H9 (cell line): ENCODE results near the gene GAP43. TPM values are rescaled to one million over a fixed set of nuclear protein-coding genes. Genes with fewer than 3 reads are reported as not detected.

ENCODE experiments used
- DNase-seq: peaks from one replicate; pipeline ENCODE4 v3.0.0-alpha.2; 2017
- H2AFZ ChIP-seq: one replicate; pipeline ENCODE4 v1.6.1; 2013; ENCODE audit warnings: mild to moderate bottlenecking, low read length, control low read depth, moderate library complexity
- H2AK5ac ChIP-seq: 2 replicates; pipeline ENCODE4 v1.6.1; 2013; ENCODE audit warnings: low read length, control low read depth, mixed read lengths; ENCODE audit not compliant: insufficient read length
- H2BK120ac ChIP-seq: one replicate; pipeline ENCODE4 v1.6.1; 2013; ENCODE audit warnings: low read depth, mild to moderate bottlenecking, low read length, control low read depth, inconsistent platforms; ENCODE audit not compliant: poor library complexity, severe bottlenecking
- H2BK12ac ChIP-seq: 2 replicates; pipeline ENCODE4 v1.6.1; 2013; ENCODE audit warnings: low read length, control low read depth, mixed read lengths, low read depth; ENCODE audit not compliant: insufficient read length
- H2BK15ac ChIP-seq: 2 replicates; pipeline ENCODE4 v1.6.1; 2013; ENCODE audit warnings: low read depth, low read length, control low read depth
- H2BK20ac ChIP-seq: one replicate; pipeline ENCODE4 v1.6.1; 2013; ENCODE audit warnings: low read depth, mild to moderate bottlenecking, low read length, control low read depth, inconsistent platforms; ENCODE audit not compliant: poor library complexity, severe bottlenecking
- H2BK5ac ChIP-seq: 2 replicates; pipeline ENCODE4 v1.6.1; 2013; ENCODE audit warnings: low read length, control low read depth, mixed read lengths; ENCODE audit not compliant: insufficient read length
- H3K14ac ChIP-seq: 2 replicates; pipeline ENCODE4 v1.6.1; 2013; ENCODE audit warnings: low read length, control low read depth; ENCODE audit not compliant: insufficient read depth
- H3K18ac ChIP-seq: 2 replicates; pipeline ENCODE4 v1.6.1; 2013; ENCODE audit warnings: low read depth, mild to moderate bottlenecking, mixed read lengths, low read length, control low read depth; ENCODE audit not compliant: insufficient read length
- H3K23ac ChIP-seq: 2 replicates; pipeline ENCODE4 v1.6.1; 2013; ENCODE audit warnings: low read length, control low read depth, mixed read lengths, low read depth; ENCODE audit not compliant: insufficient read length
- H3K23me2 ChIP-seq: 2 replicates; pipeline ENCODE4 v1.6.1; 2013; ENCODE audit warnings: low read depth, mild to moderate bottlenecking, mixed read lengths, low read length, control low read depth; ENCODE audit not compliant: insufficient read length, poor library complexity, severe bottlenecking
- H3K27ac ChIP-seq: 2 replicates; pipeline ENCODE4 v1.5.1; 2013; ENCODE audit warnings: low read length, control low read depth, mixed read lengths, low read depth; ENCODE audit not compliant: insufficient read length
- H3K27me3 ChIP-seq: 2 replicates; pipeline ENCODE4 v1.6.1; 2013; ENCODE audit warnings: low read length, control low read depth, inconsistent platforms; ENCODE audit not compliant: insufficient read depth
- H3K4ac ChIP-seq: 2 replicates; pipeline ENCODE4 v1.6.1; 2013; ENCODE audit warnings: low read depth, mild to moderate bottlenecking, control low read depth, inconsistent platforms, low read length, moderate library complexity
- H3K4me1 ChIP-seq: 2 replicates; pipeline ENCODE4 v1.6.1; 2013; ENCODE audit warnings: low read length, control low read depth, inconsistent platforms; ENCODE audit not compliant: insufficient read depth
- H3K4me2 ChIP-seq: 2 replicates; pipeline ENCODE4 v1.6.1; 2013; ENCODE audit warnings: low read length, control low read depth, mixed read lengths; ENCODE audit not compliant: insufficient read length, insufficient read depth
- H3K56ac ChIP-seq: 2 replicates; pipeline ENCODE4 v1.6.1; 2013; ENCODE audit warnings: low read depth, mild to moderate bottlenecking, mixed read lengths, low read length, control low read depth; ENCODE audit not compliant: insufficient read length
- H3K79me1 ChIP-seq: 2 replicates; pipeline ENCODE4 v1.6.1; 2013; ENCODE audit warnings: low read depth, mild to moderate bottlenecking, moderate library complexity, low read length, control low read depth, inconsistent platforms; ENCODE audit not compliant: insufficient read depth, poor library complexity, severe bottlenecking
- H3K79me2 ChIP-seq: 2 replicates; pipeline ENCODE4 v1.6.1; 2013; ENCODE audit warnings: low read length, control low read depth, inconsistent platforms; ENCODE audit not compliant: insufficient read depth
- H3K9ac ChIP-seq: 2 replicates; pipeline ENCODE4 v1.6.1; 2013; ENCODE audit warnings: low read length, control low read depth, mixed read lengths; ENCODE audit not compliant: insufficient read length; ENCODE audit errors: extremely low read depth
- H3K9me3 ChIP-seq: one replicate; pipeline ENCODE4 v1.6.1; 2013; ENCODE audit warnings: low read depth, low read length, inconsistent platforms; ENCODE audit not compliant: control insufficient read depth
- H3T11ph ChIP-seq: one replicate; pipeline ENCODE4 v1.6.1; 2013; ENCODE audit warnings: mild to moderate bottlenecking, low read length, control low read depth, inconsistent platforms
- H4K20me1 ChIP-seq: one replicate; pipeline ENCODE4 v1.6.1; 2013; ENCODE audit not compliant: control insufficient read depth, insufficient read length, insufficient read depth
- H4K5ac ChIP-seq: 2 replicates; pipeline ENCODE4 v1.6.1; 2013; ENCODE audit warnings: low read depth, mild to moderate bottlenecking, mixed read lengths, low read length, control low read depth; ENCODE audit not compliant: insufficient read length
- H4K8ac ChIP-seq: replicated peaks from 2 replicates; pipeline ENCODE4 v1.6.1; 2013; ENCODE audit warnings: low read length, control low read depth, mixed read lengths, low read depth; ENCODE audit not compliant: insufficient read length
- H4K91ac ChIP-seq: 2 replicates; pipeline ENCODE4 v1.6.1; 2013; ENCODE audit warnings: low read depth, mild to moderate bottlenecking, moderate library complexity, mixed read lengths, low read length, control low read depth; ENCODE audit not compliant: insufficient read length
- H3K27ac Mint-ChIP-seq, 3 experiments: 2 replicates in 2 of 3; 3 replicates in 1 of 3; pipeline ENCODE4 v1.8.0; 2020 to 2021; ENCODE audit warnings: mixed read lengths in 3 of 3, mild to moderate bottlenecking in 1 of 3, moderate library complexity in 1 of 3
- H3K27me3 Mint-ChIP-seq: 2 replicates; pipeline ENCODE4 v1.8.0; 2021; ENCODE audit warnings: low read depth, mild to moderate bottlenecking, moderate library complexity, mixed read lengths
- H3K36me3 Mint-ChIP-seq, 3 experiments: 2 replicates in 2 of 3; 3 replicates in 1 of 3; pipeline ENCODE4 v1.8.0; 2020 to 2021; ENCODE audit warnings: low read depth in 3 of 3, mixed read lengths in 3 of 3; ENCODE audit not compliant: insufficient read depth in 1 of 3
- H3K4me1 Mint-ChIP-seq, 2 experiments: 2 replicates each; pipeline ENCODE4 v1.8.0; 2020; ENCODE audit warnings: mixed read lengths in 2 of 2
- H3K4me3 Mint-ChIP-seq, 2 experiments: 2 replicates in 1 of 2; 3 replicates in 1 of 2; pipeline ENCODE4 v1.8.0; 2020 to 2021; ENCODE audit warnings: mild to moderate bottlenecking in 2 of 2, mixed read lengths in 2 of 2, moderate library complexity in 1 of 2
- H3K9me3 Mint-ChIP-seq, 2 experiments: 2 replicates in 1 of 2; 3 replicates in 1 of 2; pipeline ENCODE4 v1.8.0; 2020; ENCODE audit warnings: mild to moderate bottlenecking in 2 of 2, mixed read lengths in 2 of 2, moderate library complexity in 1 of 2
- total RNA-seq: library from RNA; stranded (reverse); gene quantifications from 2 replicates; pipeline ENCODE4 v1.2.1, GENCODE V29; 2021
- TF ChIP-seq, protein P1 (sequence below): fragments of 200-600 bp; sonication (generic); conservative IDR thresholded peaks from 3 replicates; pipeline ENCODE4 v1.8.0; 2021; ENCODE audit warnings: antibody characterized with exemption, mild to moderate bottlenecking

Gene GAP43
- total RNA-seq, 1 experiment from 2014 or later = 12.8 TPM

DNA sequence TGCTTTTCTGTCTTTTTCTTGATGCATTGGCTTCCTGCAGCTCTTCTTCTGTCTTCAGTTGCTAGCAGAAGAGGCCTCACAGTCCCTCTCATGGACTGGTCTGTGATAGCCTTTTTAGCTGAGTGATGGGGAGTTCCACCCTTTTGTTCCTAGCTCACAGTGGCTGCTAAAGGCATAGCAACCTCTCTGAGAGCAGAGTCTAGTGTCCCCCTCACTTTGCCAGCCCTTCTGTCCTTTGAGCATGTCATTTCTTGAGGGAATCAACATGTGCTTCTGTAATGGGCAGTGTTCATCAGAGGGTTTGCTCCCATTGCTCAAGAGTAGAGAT lies 44.4 kb downstream of the GAP43 start:
- Histone ChIP-seq H2BK20ac (no peak overlapping the region), H3K4me1 (peaks cover 6% of the 10 kb centered on the region; the same call in 1 of the 2 replicates), H3K4ac (no peak overlapping the region), H4K91ac (no peak overlapping the region), H3K9ac (no peak overlapping the region), H3K14ac (no peak overlapping the region), H3K27me3 (no peaks in the 10 kb centered on the region), H3K23ac (no peak overlapping the region), H3K79me2 (no peaks in the 10 kb centered on the region), H4K8ac (no peak overlapping the region), H2BK5ac (no peak overlapping the region), H2AFZ (no peak overlapping the region), H4K5ac (no peak overlapping the region), H3K4me2 (no peak overlapping the region), H4K20me1 (no peaks in the 10 kb centered on the region), H2BK12ac (no peak overlapping the region), H2BK120ac (no peak overlapping the region), H3K23me2 (no peaks in the 10 kb centered on the region), H3K9me3 (no peaks in the 10 kb centered on the region), H3T11ph (no peak overlapping the region), H3K18ac (no peak overlapping the region), H2BK15ac (no peak overlapping the region), H3K27ac (no peak overlapping the region), H3K79me1 (no peaks in the 10 kb centered on the region), H3K56ac (no peak overlapping the region), H2AK5ac (no peak overlapping the region)
- H3K9me3 Mint-ChIP-seq = no peaks in the 10 kb centered on the region
- TF ChIP-seq, protein P1, sequence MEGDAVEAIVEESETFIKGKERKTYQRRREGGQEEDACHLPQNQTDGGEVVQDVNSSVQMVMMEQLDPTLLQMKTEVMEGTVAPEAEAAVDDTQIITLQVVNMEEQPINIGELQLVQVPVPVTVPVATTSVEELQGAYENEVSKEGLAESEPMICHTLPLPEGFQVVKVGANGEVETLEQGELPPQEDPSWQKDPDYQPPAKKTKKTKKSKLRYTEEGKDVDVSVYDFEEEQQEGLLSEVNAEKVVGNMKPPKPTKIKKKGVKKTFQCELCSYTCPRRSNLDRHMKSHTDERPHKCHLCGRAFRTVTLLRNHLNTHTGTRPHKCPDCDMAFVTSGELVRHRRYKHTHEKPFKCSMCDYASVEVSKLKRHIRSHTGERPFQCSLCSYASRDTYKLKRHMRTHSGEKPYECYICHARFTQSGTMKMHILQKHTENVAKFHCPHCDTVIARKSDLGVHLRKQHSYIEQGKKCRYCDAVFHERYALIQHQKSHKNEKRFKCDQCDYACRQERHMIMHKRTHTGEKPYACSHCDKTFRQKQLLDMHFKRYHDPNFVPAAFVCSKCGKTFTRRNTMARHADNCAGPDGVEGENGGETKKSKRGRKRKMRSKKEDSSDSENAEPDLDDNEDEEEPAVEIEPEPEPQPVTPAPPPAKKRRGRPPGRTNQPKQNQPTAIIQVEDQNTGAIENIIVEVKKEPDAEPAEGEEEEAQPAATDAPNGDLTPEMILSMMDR = no peak
- no peaks in the 10 kb centered on the region for H3K36me3 Mint-ChIP-seq
- H3K27me3 Mint-ChIP-seq = no peaks in the 10 kb centered on the region
- peaks cover 19 to 21% of the 10 kb centered on the region in 2 experiments for H3K4me1 Mint-ChIP-seq
- no peak overlapping the region for H3K4me3 Mint-ChIP-seq
- no peak for DNase-seq
- no peak overlapping the region for H3K27ac Mint-ChIP-seq
